Measurements from ENCODE around the gene PSMB8. TPM values are rescaled to one million over a fixed set of nuclear protein-coding genes. Genes with fewer than 3 reads are reported as not detected.

PSMB8 gene
- total RNA-seq, 1 experiment from 2014 or later, result 123 TPM

DNA sequence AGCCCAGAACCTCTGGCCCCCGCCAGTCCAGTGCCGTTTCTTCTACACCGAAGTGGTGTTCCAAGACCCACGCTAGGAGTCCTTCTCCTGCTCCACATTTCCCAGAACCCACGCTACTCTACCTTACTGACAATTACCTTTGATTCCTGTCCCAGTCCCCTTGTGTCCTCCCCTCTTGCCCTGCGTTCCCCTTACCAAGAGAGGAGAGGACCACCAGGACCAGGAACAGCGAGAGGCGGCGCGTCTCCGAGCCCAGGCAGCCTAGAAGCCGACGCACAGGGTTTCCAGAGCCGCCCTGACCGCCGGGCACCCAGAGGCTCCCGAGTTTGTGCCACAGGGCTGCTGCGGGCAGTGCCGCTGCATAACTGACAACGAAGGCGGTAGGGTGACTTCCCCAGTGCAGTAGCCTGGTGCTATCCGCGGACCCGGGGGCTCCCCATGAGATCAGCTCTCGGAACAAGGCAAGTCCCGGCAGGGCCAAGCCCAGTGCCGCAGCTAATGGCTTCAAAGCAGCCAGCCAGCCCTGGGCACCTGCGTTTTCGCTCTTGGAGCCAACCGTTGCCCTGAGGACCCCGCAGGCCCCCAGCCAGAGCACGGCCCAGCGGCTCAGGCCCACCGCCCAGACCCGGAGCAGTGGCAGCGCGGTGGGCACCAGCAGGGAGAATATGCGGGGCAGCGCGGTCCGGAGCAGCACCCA is 9.1 kb upstream of the PSMB8 start:
- Mint-ChIP-seq H3K27me3 (ENCODE audit: unreplicated experiment) (no peaks in the 10 kb centered on the region), H3K4me3 (ENCODE audit: low read depth, unreplicated experiment) (peak overlapping the region; percentile 100), H3K4me1 (ENCODE audit: low read depth, unreplicated experiment) (peaks cover 30% of the 10 kb centered on the region), H3K9me3 (ENCODE audit: low read depth, unreplicated experiment) (no peaks in the 10 kb centered on the region), H3K36me3 (ENCODE audit: insufficient read depth, unreplicated experiment) (peaks cover 38% of the 10 kb centered on the region), H3K27ac (ENCODE audit: unreplicated experiment) (peak overlapping the region; percentile 37)
- no TSS peak for BruUV-seq (replicated peaks)
- DNase-seq, result peak; percentile 64
- CTCF ChIA-PET, result interaction anchor here (0.6 to 4.1 kb wide), 14 partner anchors 8 to 195 kb away, joined by 3 to 131 read pairs (median 7); partner anchors contain the start of genes PSMB8 and TAP2
- intact Hi-C loops (cut with micrococcal nuclease; ENCODE audit: unreplicated experiment), result loop anchor here (2.0 kb wide), 1 partner anchor 14 kb away; the partner anchor contains the start of gene TAP2
- TF ChIP-seq CTCF (IDR thresholded peaks at IDR 0.05; ENCODE audit: unreplicated experiment), result no peak

GRCh38 chr6:32852018-32852843 is 8.4 kb upstream of the PSMB8 start:
- peaks cover 30% of the 10 kb centered on the region for H3K4me1 Mint-ChIP-seq (ENCODE audit: low read depth, unreplicated experiment)
- H3K9me3 Mint-ChIP-seq (ENCODE audit: low read depth, unreplicated experiment), result no peaks in the 10 kb centered on the region
- H3K4me3 Mint-ChIP-seq (ENCODE audit: low read depth, unreplicated experiment), result peak overlapping the region; percentile 100
- H3K27ac Mint-ChIP-seq (ENCODE audit: unreplicated experiment), result peak overlapping the region; percentile 37
- intact Hi-C loops (cut with micrococcal nuclease; ENCODE audit: unreplicated experiment), result loop anchor here (2.0 kb wide), 1 partner anchor 13 kb away; the partner anchor contains the start of gene TAP2
- BruUV-seq (replicated peaks), result TSS peak; percentile 36
- TF ChIP-seq CTCF (IDR thresholded peaks at IDR 0.05; ENCODE audit: unreplicated experiment), result no peak
- H3K36me3 Mint-ChIP-seq (ENCODE audit: insufficient read depth, unreplicated experiment), result peaks cover 46% of the 10 kb centered on the region
- H3K27me3 Mint-ChIP-seq (ENCODE audit: unreplicated experiment), result no peaks in the 10 kb centered on the region
- DNase-seq, result peak; percentile 23
- CTCF ChIA-PET, result interaction anchor here (1.5 to 4.1 kb wide), 4 partner anchors 13 to 20 kb away, joined by 10 to 131 read pairs (median 22); partner anchors contain the start of gene TAP2

- no peak for DNase-seq
- BruUV-seq (replicated peaks), result no TSS peak
- Mint-ChIP-seq H3K9me3 (ENCODE audit: low read depth, unreplicated experiment) (no peaks in the 10 kb centered on the region), H3K36me3 (ENCODE audit: insufficient read depth, unreplicated experiment) (peaks cover 48% of the 10 kb centered on the region), H3K4me3 (ENCODE audit: low read depth, unreplicated experiment) (no peak overlapping the region), H3K27me3 (ENCODE audit: unreplicated experiment) (no peaks in the 10 kb centered on the region), H3K27ac (ENCODE audit: unreplicated experiment) (no peak overlapping the region), H3K4me1 (ENCODE audit: low read depth, unreplicated experiment) (peaks cover 30% of the 10 kb centered on the region)
- TF ChIP-seq CTCF (IDR thresholded peaks at IDR 0.05; ENCODE audit: unreplicated experiment), result no peak
- CTCF ChIA-PET, result interaction anchor here (0.6 to 1.5 kb wide), 3 partner anchors 10 to 134 kb away, joined by 4 to 10 read pairs (median 5); partner anchors contain the start of gene TAP2
- intact Hi-C loops (cut with micrococcal nuclease; ENCODE audit: unreplicated experiment), result no loop called here
These were observed 7.2 kb upstream of the PSMB8 start for GRCh38 chr6:32851025-32851424.

GRCh38 chr6:32849126-32849525 is 5.3 kb upstream of the PSMB8 start:
- CTCF ChIA-PET, result interaction anchor here (0.7 kb wide), 1 partner anchor 11 kb away, joined by 3 read pairs; the partner anchor contains the start of gene TAP2

More at GRCh38 chr6:32849126-32849525, 5.3 kb upstream of the PSMB8 start:
- no TSS peak for BruUV-seq (replicated peaks)
- no peak for TF ChIP-seq CTCF (IDR thresholded peaks at IDR 0.05; ENCODE audit: unreplicated experiment)
- no peaks in the 10 kb centered on the region for H3K27me3 Mint-ChIP-seq (ENCODE audit: unreplicated experiment)
- H3K27ac Mint-ChIP-seq (ENCODE audit: unreplicated experiment), result no peak overlapping the region
- intact Hi-C loops (cut with micrococcal nuclease; ENCODE audit: unreplicated experiment), result no loop called here
- DNase-seq, result no peak
- peaks cover 50% of the 10 kb centered on the region for H3K36me3 Mint-ChIP-seq (ENCODE audit: insufficient read depth, unreplicated experiment)
- H3K9me3 Mint-ChIP-seq (ENCODE audit: low read depth, unreplicated experiment), result no peaks in the 10 kb centered on the region
- H3K4me1 Mint-ChIP-seq (ENCODE audit: low read depth, unreplicated experiment), result peaks cover 24% of the 10 kb centered on the region
- no peak overlapping the region for H3K4me3 Mint-ChIP-seq (ENCODE audit: low read depth, unreplicated experiment)
